OCI-LY3 (cell line): ENCODE data around the gene PTPN1.
"Not testable (repeated sequence)": the region's sequence is repeated elsewhere in the genome, so short reads cannot be mapped to it uniquely, and the experiment has no call there.

Experiments used
- H2AFZ ChIP-seq: fragments of 200-600, 300-600 bp; shearing (Covaris generic); 2 replicates; pipeline ENCODE4 v1.6.0; 2014; ENCODE audit warnings: antibody characterized with exemption, low read depth, low read length
- H3K27ac ChIP-seq: fragments of 200-600, 300-600 bp; sonication (generic); 2 replicates; pipeline ENCODE4 v1.5.1; 2014; ENCODE audit warnings: mild to moderate bottlenecking, low read length, moderate library complexity, mixed read lengths
- H3K27me3 ChIP-seq: fragments of 200-600, 300-600 bp; sonication (generic); 2 replicates; pipeline ENCODE4 v1.6.1; 2014; ENCODE audit warnings: low read depth, low read length, mixed read lengths
- H3K36me3 ChIP-seq: fragments of 200-600, 300-600 bp; sonication (generic); replicated peaks from 2 replicates; pipeline ENCODE3; 2014; ENCODE audit warnings: low read depth, low read length, mixed read lengths
- H3K4me1 ChIP-seq: fragments of 300-600, 200-600 bp; sonication (generic); 2 replicates; pipeline ENCODE4 v1.6.1; 2014; ENCODE audit warnings: low read length, mixed read lengths
- H3K4me2 ChIP-seq: fragments of 200-600, 300-600 bp; sonication (generic); 2 replicates; pipeline ENCODE4 v1.6.1; 2014; ENCODE audit warnings: low read length, mixed read lengths
- H3K4me3 ChIP-seq: fragments of 300-600, 200-600 bp; sonication (generic); 2 replicates; pipeline ENCODE4 v1.5.1; 2014; ENCODE audit warnings: antibody characterized with exemption, mild to moderate bottlenecking, low read length, moderate library complexity
- H3K79me2 ChIP-seq: fragments of 300-600, 200-600 bp; shearing (Covaris generic); 2 replicates; pipeline ENCODE4 v1.6.1; 2014; ENCODE audit warnings: mild to moderate bottlenecking, low read length, mixed read lengths
- H3K9ac ChIP-seq: fragments of 300-600, 200-600 bp; shearing (Covaris generic); 2 replicates; pipeline ENCODE4 v1.6.0; 2014; ENCODE audit warnings: mild to moderate bottlenecking, low read length, moderate library complexity
- H3K9me3 ChIP-seq: fragments of 200-600, 300-600 bp; shearing (Covaris generic); 2 replicates; pipeline ENCODE4 v1.6.1; 2014; ENCODE audit warnings: low read length, mixed read lengths; ENCODE audit not compliant: insufficient read depth
- H4K20me1 ChIP-seq: fragments of 200-600, 300-600 bp; sonication (generic); 2 replicates; pipeline ENCODE4 v1.6.1; 2016; ENCODE audit warnings: low read length, mixed read lengths; ENCODE audit not compliant: insufficient read depth
- EZH2phosphoT487 ChIP-seq: fragments of 200-600 bp; shearing (Covaris generic); IDR thresholded peaks from 2 replicates; pipeline ENCODE4 v1.6.1; 2018; ENCODE audit warnings: antibody characterized with exemption, mixed run types, low read depth
- TF ChIP-seq, protein P1 (sequence below): fragments of 200-600, 300-600 bp; sonication (generic); IDR thresholded peaks from 2 replicates; pipeline ENCODE4 v1.5.1; 2014; ENCODE audit warnings: antibody characterized with exemption, low read length, low read depth

The PTPN1 gene

DNA sequence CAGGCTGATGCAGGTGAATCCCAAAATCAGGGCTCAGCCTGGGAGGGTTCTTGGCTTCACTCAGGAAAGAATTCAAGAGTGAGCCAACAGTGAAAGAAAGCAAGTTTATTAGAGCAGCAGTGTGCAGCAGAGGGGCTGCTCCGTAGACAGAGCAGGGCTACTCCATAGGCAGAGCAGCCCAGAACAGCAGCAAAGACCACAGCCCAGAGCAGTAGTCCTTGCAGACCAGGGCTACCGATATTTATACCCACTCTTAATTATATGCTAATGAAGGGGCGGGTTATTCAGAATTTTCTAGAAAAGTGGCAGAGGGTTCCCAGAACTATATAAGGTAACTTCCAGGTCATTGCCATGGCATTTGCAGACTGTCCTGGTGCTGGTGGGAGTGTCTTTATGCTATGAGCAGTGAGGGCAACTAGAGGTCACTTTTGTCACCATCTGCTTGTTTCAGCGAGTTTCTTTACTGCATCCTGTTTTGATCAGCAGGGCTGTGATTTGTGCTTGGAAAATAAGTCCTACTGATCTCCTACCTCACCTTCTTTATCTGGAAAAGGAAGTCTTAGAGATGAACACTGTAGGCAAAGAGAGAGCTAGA lies 39.8 kb upstream of the PTPN1 start:
- H3K79me2 ChIP-seq: no peaks in the 10 kb centered on the region
- no peak overlapping the region for H3K4me3 ChIP-seq
- peaks cover 3% of the 10 kb centered on the region; the same call in 1 of the 2 replicates for H3K27me3 ChIP-seq
- H4K20me1 ChIP-seq: no peaks in the 10 kb centered on the region
- no peak overlapping the region for H3K9ac ChIP-seq
- no peak overlapping the region for H3K4me2 ChIP-seq
- no peak overlapping the region for H2AFZ ChIP-seq
- no peaks in the 10 kb centered on the region for H3K9me3 ChIP-seq
- TF ChIP-seq EZH2phosphoT487: no peak
- TF ChIP-seq, protein P1, sequence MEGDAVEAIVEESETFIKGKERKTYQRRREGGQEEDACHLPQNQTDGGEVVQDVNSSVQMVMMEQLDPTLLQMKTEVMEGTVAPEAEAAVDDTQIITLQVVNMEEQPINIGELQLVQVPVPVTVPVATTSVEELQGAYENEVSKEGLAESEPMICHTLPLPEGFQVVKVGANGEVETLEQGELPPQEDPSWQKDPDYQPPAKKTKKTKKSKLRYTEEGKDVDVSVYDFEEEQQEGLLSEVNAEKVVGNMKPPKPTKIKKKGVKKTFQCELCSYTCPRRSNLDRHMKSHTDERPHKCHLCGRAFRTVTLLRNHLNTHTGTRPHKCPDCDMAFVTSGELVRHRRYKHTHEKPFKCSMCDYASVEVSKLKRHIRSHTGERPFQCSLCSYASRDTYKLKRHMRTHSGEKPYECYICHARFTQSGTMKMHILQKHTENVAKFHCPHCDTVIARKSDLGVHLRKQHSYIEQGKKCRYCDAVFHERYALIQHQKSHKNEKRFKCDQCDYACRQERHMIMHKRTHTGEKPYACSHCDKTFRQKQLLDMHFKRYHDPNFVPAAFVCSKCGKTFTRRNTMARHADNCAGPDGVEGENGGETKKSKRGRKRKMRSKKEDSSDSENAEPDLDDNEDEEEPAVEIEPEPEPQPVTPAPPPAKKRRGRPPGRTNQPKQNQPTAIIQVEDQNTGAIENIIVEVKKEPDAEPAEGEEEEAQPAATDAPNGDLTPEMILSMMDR: no peak
- H3K27ac ChIP-seq: no peak overlapping the region
- peaks cover 35% of the 10 kb centered on the region for H3K4me1 ChIP-seq
- H3K36me3 ChIP-seq: no peaks in the 10 kb centered on the region

- peaks cover 3% of the 10 kb centered on the region; the same call in 1 of the 2 replicates for H3K27me3 ChIP-seq
- no peaks in the 10 kb centered on the region for H4K20me1 ChIP-seq
- no peak overlapping the region for H3K4me2 ChIP-seq
- no peak overlapping the region for H3K4me3 ChIP-seq
- H3K27ac ChIP-seq: no peak overlapping the region
- H3K9me3 ChIP-seq: no peaks in the 10 kb centered on the region
- H3K36me3 ChIP-seq: no peaks in the 10 kb centered on the region
- no peak overlapping the region for H3K9ac ChIP-seq
- no peak overlapping the region for H2AFZ ChIP-seq
- peaks cover 42% of the 10 kb centered on the region for H3K4me1 ChIP-seq
- H3K79me2 ChIP-seq: no peaks in the 10 kb centered on the region
- TF ChIP-seq, protein P1: no peak
- TF ChIP-seq EZH2phosphoT487: no peak
Measured at GRCh38 chr20:50471231-50471630, 39.0 kb upstream of the PTPN1 start.

DNA sequence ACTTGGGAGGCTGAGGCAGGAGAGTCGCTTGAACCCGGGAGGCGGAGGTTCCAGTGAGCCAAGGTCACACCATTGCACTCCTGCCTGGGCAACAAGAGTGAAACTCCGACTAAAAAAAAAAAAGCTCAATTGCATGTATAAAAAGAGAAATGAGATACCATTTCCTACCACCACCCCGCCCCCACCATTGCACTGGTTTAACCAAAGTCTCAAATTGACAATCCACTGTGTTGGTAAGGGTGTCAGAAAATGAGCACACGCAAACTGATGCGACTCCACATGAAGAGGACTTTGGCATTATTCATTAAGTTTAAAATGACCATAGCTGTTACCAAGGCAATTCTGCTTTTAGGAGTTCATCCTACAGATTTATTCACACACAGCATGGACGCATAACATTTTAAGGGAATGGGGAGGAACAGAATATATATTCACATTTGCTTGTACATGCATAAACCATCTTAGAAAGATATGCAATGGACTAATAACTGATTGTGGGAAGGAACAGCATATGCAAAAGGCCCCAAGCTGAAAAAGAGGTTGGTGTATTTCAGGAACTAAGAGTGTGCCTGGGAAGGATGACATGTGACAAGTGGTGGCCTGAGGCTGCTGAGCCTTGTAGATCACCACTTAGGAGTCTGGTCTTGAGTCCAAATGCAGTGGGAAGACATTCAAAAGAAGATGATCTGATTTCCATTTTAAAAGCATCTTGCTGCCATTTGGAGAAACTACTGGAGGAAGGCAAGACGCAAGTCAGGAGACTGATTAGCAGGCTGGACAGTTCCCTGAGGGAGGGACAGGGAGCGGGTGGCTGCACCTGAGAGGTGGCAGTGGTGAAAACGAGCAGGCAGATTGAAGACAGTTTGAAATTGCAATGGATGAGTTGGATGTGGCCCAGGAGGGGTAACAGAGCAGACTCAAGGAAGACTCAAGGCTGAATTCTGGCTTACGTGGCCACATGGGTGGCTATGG lies 37.2 kb upstream of the PTPN1 start:
- no peaks in the 10 kb centered on the region for H3K9me3 ChIP-seq
- H4K20me1 ChIP-seq: no peaks in the 10 kb centered on the region
- TF ChIP-seq, protein P1: no peak
- TF ChIP-seq EZH2phosphoT487: no peak
- H3K27me3 ChIP-seq: peaks cover 3% of the 10 kb centered on the region; the same call in 1 of the 2 replicates
- H3K9ac ChIP-seq: no peak overlapping the region
- H3K79me2 ChIP-seq: no peaks in the 10 kb centered on the region
- H3K4me1 ChIP-seq: peaks cover 50% of the 10 kb centered on the region
- H3K36me3 ChIP-seq: no peaks in the 10 kb centered on the region
- H3K27ac ChIP-seq: peak overlapping the region; percentile 26
- H2AFZ ChIP-seq: peak overlapping the region; percentile 6; the same call in 1 of the 2 replicates
- H3K4me2 ChIP-seq: peak overlapping the region; percentile 48
- 0 out of 2 replicates have a peak overlapping the region, but pooled peaks have one; percentile 1 for H3K4me3 ChIP-seq

- H3K4me2 ChIP-seq, H3K9ac ChIP-seq, H2AFZ ChIP-seq, H4K20me1 ChIP-seq, H3K4me3 ChIP-seq, H3K27ac ChIP-seq, H3K36me3 ChIP-seq, H3K79me2 ChIP-seq, H3K27me3 ChIP-seq, H3K9me3 ChIP-seq: not testable (repeated sequence)
- H3K4me1 ChIP-seq: peaks cover 57% of the 10 kb centered on the region
Measured at GRCh38 chr20:50474356-50474755, 35.8 kb upstream of the PTPN1 start.
